H9 (cell line): ENCODE data around the gene MAN1B1. TPM values are rescaled to one million over a fixed set of nuclear protein-coding genes. Genes with fewer than 3 reads are reported as not detected.

Experiments
- DNase-seq: peaks from one replicate; pipeline ENCODE4 v3.0.0-alpha.2; 2017
- H2AFZ ChIP-seq: one replicate; pipeline ENCODE4 v1.6.1; 2013; ENCODE audit warnings: mild to moderate bottlenecking, low read length, control low read depth, moderate library complexity
- H2AK5ac ChIP-seq: 2 replicates; pipeline ENCODE4 v1.6.1; 2013; ENCODE audit warnings: low read length, control low read depth, mixed read lengths; ENCODE audit not compliant: insufficient read length
- H2BK120ac ChIP-seq: one replicate; pipeline ENCODE4 v1.6.1; 2013; ENCODE audit warnings: low read depth, mild to moderate bottlenecking, low read length, control low read depth, inconsistent platforms; ENCODE audit not compliant: poor library complexity, severe bottlenecking
- H2BK12ac ChIP-seq: 2 replicates; pipeline ENCODE4 v1.6.1; 2013; ENCODE audit warnings: low read length, control low read depth, mixed read lengths, low read depth; ENCODE audit not compliant: insufficient read length
- H2BK15ac ChIP-seq: 2 replicates; pipeline ENCODE4 v1.6.1; 2013; ENCODE audit warnings: low read depth, low read length, control low read depth
- H2BK20ac ChIP-seq: one replicate; pipeline ENCODE4 v1.6.1; 2013; ENCODE audit warnings: low read depth, mild to moderate bottlenecking, low read length, control low read depth, inconsistent platforms; ENCODE audit not compliant: poor library complexity, severe bottlenecking
- H2BK5ac ChIP-seq: 2 replicates; pipeline ENCODE4 v1.6.1; 2013; ENCODE audit warnings: low read length, control low read depth, mixed read lengths; ENCODE audit not compliant: insufficient read length
- H3K14ac ChIP-seq: 2 replicates; pipeline ENCODE4 v1.6.1; 2013; ENCODE audit warnings: low read length, control low read depth; ENCODE audit not compliant: insufficient read depth
- H3K18ac ChIP-seq: 2 replicates; pipeline ENCODE4 v1.6.1; 2013; ENCODE audit warnings: low read depth, mild to moderate bottlenecking, mixed read lengths, low read length, control low read depth; ENCODE audit not compliant: insufficient read length
- H3K23ac ChIP-seq: 2 replicates; pipeline ENCODE4 v1.6.1; 2013; ENCODE audit warnings: low read length, control low read depth, mixed read lengths, low read depth; ENCODE audit not compliant: insufficient read length
- H3K23me2 ChIP-seq: 2 replicates; pipeline ENCODE4 v1.6.1; 2013; ENCODE audit warnings: low read depth, mild to moderate bottlenecking, mixed read lengths, low read length, control low read depth; ENCODE audit not compliant: insufficient read length, poor library complexity, severe bottlenecking
- H3K27ac ChIP-seq: 2 replicates; pipeline ENCODE4 v1.5.1; 2013; ENCODE audit warnings: low read length, control low read depth, mixed read lengths, low read depth; ENCODE audit not compliant: insufficient read length
- H3K27me3 ChIP-seq: 2 replicates; pipeline ENCODE4 v1.6.1; 2013; ENCODE audit warnings: low read length, control low read depth, inconsistent platforms; ENCODE audit not compliant: insufficient read depth
- H3K4ac ChIP-seq: 2 replicates; pipeline ENCODE4 v1.6.1; 2013; ENCODE audit warnings: low read depth, mild to moderate bottlenecking, control low read depth, inconsistent platforms, low read length, moderate library complexity
- H3K4me1 ChIP-seq: 2 replicates; pipeline ENCODE4 v1.6.1; 2013; ENCODE audit warnings: low read length, control low read depth, inconsistent platforms; ENCODE audit not compliant: insufficient read depth
- H3K4me2 ChIP-seq: 2 replicates; pipeline ENCODE4 v1.6.1; 2013; ENCODE audit warnings: low read length, control low read depth, mixed read lengths; ENCODE audit not compliant: insufficient read length, insufficient read depth
- H3K56ac ChIP-seq: 2 replicates; pipeline ENCODE4 v1.6.1; 2013; ENCODE audit warnings: low read depth, mild to moderate bottlenecking, mixed read lengths, low read length, control low read depth; ENCODE audit not compliant: insufficient read length
- H3K79me1 ChIP-seq: 2 replicates; pipeline ENCODE4 v1.6.1; 2013; ENCODE audit warnings: low read depth, mild to moderate bottlenecking, moderate library complexity, low read length, control low read depth, inconsistent platforms; ENCODE audit not compliant: insufficient read depth, poor library complexity, severe bottlenecking
- H3K79me2 ChIP-seq: 2 replicates; pipeline ENCODE4 v1.6.1; 2013; ENCODE audit warnings: low read length, control low read depth, inconsistent platforms; ENCODE audit not compliant: insufficient read depth
- H3K9ac ChIP-seq: 2 replicates; pipeline ENCODE4 v1.6.1; 2013; ENCODE audit warnings: low read length, control low read depth, mixed read lengths; ENCODE audit not compliant: insufficient read length; ENCODE audit errors: extremely low read depth
- H3K9me3 ChIP-seq: one replicate; pipeline ENCODE4 v1.6.1; 2013; ENCODE audit warnings: low read depth, low read length, inconsistent platforms; ENCODE audit not compliant: control insufficient read depth
- H3T11ph ChIP-seq: one replicate; pipeline ENCODE4 v1.6.1; 2013; ENCODE audit warnings: mild to moderate bottlenecking, low read length, control low read depth, inconsistent platforms
- H4K20me1 ChIP-seq: one replicate; pipeline ENCODE4 v1.6.1; 2013; ENCODE audit not compliant: control insufficient read depth, insufficient read length, insufficient read depth
- H4K5ac ChIP-seq: 2 replicates; pipeline ENCODE4 v1.6.1; 2013; ENCODE audit warnings: low read depth, mild to moderate bottlenecking, mixed read lengths, low read length, control low read depth; ENCODE audit not compliant: insufficient read length
- H4K8ac ChIP-seq: replicated peaks from 2 replicates; pipeline ENCODE4 v1.6.1; 2013; ENCODE audit warnings: low read length, control low read depth, mixed read lengths, low read depth; ENCODE audit not compliant: insufficient read length
- H4K91ac ChIP-seq: 2 replicates; pipeline ENCODE4 v1.6.1; 2013; ENCODE audit warnings: low read depth, mild to moderate bottlenecking, moderate library complexity, mixed read lengths, low read length, control low read depth; ENCODE audit not compliant: insufficient read length
- H3K27ac Mint-ChIP-seq, 3 experiments: 2 replicates in 2 of 3; 3 replicates in 1 of 3; pipeline ENCODE4 v1.8.0; 2020 to 2021; ENCODE audit warnings: mixed read lengths in 3 of 3, mild to moderate bottlenecking in 1 of 3, moderate library complexity in 1 of 3
- H3K27me3 Mint-ChIP-seq: 2 replicates; pipeline ENCODE4 v1.8.0; 2021; ENCODE audit warnings: low read depth, mild to moderate bottlenecking, moderate library complexity, mixed read lengths
- H3K36me3 Mint-ChIP-seq, 3 experiments: 2 replicates in 2 of 3; 3 replicates in 1 of 3; pipeline ENCODE4 v1.8.0; 2020 to 2021; ENCODE audit warnings: low read depth in 3 of 3, mixed read lengths in 3 of 3; ENCODE audit not compliant: insufficient read depth in 1 of 3
- H3K4me1 Mint-ChIP-seq, 2 experiments: 2 replicates each; pipeline ENCODE4 v1.8.0; 2020; ENCODE audit warnings: mixed read lengths in 2 of 2
- H3K4me3 Mint-ChIP-seq, 2 experiments: 2 replicates in 1 of 2; 3 replicates in 1 of 2; pipeline ENCODE4 v1.8.0; 2020 to 2021; ENCODE audit warnings: mild to moderate bottlenecking in 2 of 2, mixed read lengths in 2 of 2, moderate library complexity in 1 of 2
- H3K9me3 Mint-ChIP-seq, 2 experiments: 2 replicates in 1 of 2; 3 replicates in 1 of 2; pipeline ENCODE4 v1.8.0; 2020; ENCODE audit warnings: mild to moderate bottlenecking in 2 of 2, mixed read lengths in 2 of 2, moderate library complexity in 1 of 2
- WGBS: extraction: QIAGEN DNeasy Blood & Tissue Kit; methylation state at CpG from one replicate; pipeline ENCODE4 v1.1.7; 2013; ENCODE audit warnings: missing lambda C conversion rate, low lambda C conversion rate, mixed read lengths; ENCODE audit not compliant: insufficient read length; ENCODE audit errors: extremely low coverage; 5-methylcytosine and 5-hydroxymethylcytosine counted together
- total RNA-seq: library from RNA; stranded (reverse); gene quantifications from 2 replicates; pipeline ENCODE4 v1.2.1, GENCODE V29; 2021
- TF ChIP-seq, protein P1 (sequence below): fragments of 200-600 bp; sonication (generic); conservative IDR thresholded peaks from 3 replicates; pipeline ENCODE4 v1.8.0; 2021; ENCODE audit warnings: antibody characterized with exemption, mild to moderate bottlenecking

The MAN1B1 gene
- total RNA-seq, 1 experiment from 2014 or later, result 34.9 TPM

DNA sequence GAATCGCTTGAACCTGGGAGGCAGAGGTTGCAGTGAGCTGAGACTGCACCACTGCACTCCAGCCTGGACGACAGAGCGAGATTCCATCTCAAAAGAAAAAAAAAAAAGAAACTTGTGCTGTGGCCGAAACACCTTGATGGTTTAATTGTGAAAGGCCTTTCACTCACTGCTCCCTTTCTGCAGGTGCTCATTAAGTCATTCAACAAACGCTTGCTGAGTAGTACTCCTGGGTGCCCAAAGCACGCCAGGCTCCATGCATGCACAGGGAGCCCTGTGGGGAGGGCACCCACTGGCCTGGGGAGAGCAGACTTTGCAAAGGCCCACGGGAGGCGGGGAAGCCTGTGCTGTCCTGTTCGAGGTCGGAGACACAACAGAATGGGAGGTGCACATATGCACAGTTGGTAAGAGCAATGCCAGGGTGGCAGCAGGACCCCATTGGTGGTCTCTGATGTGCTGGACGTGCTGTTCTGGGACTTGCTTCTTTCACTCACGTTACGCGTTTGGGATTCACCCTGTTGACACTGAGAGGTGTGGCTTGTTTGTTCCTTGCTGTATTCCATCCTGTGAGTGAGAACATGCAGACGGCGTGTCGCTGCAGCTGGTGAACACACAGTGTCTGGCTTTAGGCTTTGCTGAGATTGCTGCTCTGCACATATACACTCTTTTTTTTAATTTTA, 29.9 kb upstream of the MAN1B1 start:
- no peak overlapping the region for H2BK120ac ChIP-seq
- no peak overlapping the region for H2AK5ac ChIP-seq
- no peak overlapping the region for H3T11ph ChIP-seq
- no peak overlapping the region for H3K56ac ChIP-seq
- H3K14ac ChIP-seq, result no peak overlapping the region
- no peak overlapping the region for H4K91ac ChIP-seq
- peaks cover 49% of the 10 kb centered on the region for H3K27me3 Mint-ChIP-seq
- peaks cover 6% of the 10 kb centered on the region for H3K23me2 ChIP-seq
- no peaks in the 10 kb centered on the region for H4K20me1 ChIP-seq
- no peak overlapping the region for H2BK20ac ChIP-seq
- no peak overlapping the region for H4K5ac ChIP-seq
- no peak overlapping the region for H3K9ac ChIP-seq
- no peaks in the 10 kb centered on the region for H3K4me1 ChIP-seq
- no peaks in the 10 kb centered on the region for H3K36me3 Mint-ChIP-seq
- TF ChIP-seq, protein P1, sequence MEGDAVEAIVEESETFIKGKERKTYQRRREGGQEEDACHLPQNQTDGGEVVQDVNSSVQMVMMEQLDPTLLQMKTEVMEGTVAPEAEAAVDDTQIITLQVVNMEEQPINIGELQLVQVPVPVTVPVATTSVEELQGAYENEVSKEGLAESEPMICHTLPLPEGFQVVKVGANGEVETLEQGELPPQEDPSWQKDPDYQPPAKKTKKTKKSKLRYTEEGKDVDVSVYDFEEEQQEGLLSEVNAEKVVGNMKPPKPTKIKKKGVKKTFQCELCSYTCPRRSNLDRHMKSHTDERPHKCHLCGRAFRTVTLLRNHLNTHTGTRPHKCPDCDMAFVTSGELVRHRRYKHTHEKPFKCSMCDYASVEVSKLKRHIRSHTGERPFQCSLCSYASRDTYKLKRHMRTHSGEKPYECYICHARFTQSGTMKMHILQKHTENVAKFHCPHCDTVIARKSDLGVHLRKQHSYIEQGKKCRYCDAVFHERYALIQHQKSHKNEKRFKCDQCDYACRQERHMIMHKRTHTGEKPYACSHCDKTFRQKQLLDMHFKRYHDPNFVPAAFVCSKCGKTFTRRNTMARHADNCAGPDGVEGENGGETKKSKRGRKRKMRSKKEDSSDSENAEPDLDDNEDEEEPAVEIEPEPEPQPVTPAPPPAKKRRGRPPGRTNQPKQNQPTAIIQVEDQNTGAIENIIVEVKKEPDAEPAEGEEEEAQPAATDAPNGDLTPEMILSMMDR, result no peak
- no peak overlapping the region for H2BK15ac ChIP-seq
- no peaks in the 10 kb centered on the region for H3K9me3 ChIP-seq
- H3K18ac ChIP-seq, result no peak overlapping the region
- H3K79me2 ChIP-seq, result no peaks in the 10 kb centered on the region
- H3K27ac Mint-ChIP-seq, result no peak overlapping the region
- peaks cover 2% of the 10 kb centered on the region; the same call in 1 of the 2 replicates for H3K27me3 ChIP-seq
- DNase-seq, result no peak
- no peak overlapping the region for H3K4ac ChIP-seq
- no peak overlapping the region for H2BK5ac ChIP-seq
- no peak overlapping the region for H2BK12ac ChIP-seq
- H3K79me1 ChIP-seq, result no peaks in the 10 kb centered on the region
- no peak overlapping the region for H3K4me3 Mint-ChIP-seq
- H3K23ac ChIP-seq, result no peak overlapping the region
- no peaks in the 10 kb centered on the region for H3K9me3 Mint-ChIP-seq
- no CpG with 5 or more reads among the region's 17 CpGs for WGBS
- H3K27ac ChIP-seq, result no peak overlapping the region
- no peak overlapping the region for H2AFZ ChIP-seq
- H4K8ac ChIP-seq, result no peak overlapping the region
- H3K4me1 Mint-ChIP-seq, result peaks cover 2 to 7% of the 10 kb centered on the region in 2 experiments
- H3K4me2 ChIP-seq, result no peak overlapping the region
